ENCODE results near the gene PRIMA1.

Gene PRIMA1

DNA sequence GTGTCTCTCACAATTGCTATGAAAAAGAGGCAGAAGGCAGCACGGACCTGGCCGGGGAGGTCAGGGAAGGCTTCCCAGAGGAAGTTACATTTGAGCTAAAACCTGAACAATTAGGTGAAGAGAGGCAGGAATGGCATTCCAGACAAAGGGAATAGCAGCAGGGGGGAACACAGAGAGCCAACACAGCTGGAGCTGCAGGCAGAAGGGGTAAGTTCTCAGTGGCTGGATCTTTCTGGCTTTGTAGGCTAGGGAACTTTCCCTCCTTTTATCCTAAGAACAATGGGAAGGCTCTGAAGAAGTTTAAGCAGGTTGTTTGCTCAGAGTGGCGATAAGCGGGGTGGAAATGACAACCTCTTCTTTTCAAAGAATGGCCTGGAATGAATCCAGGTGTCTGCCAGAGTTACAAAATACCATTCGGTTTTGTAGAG, 100.0 kb downstream of the PRIMA1 start:
- in situ Hi-C loops (cut with MboI; ENCODE audit: low sequenced_read_pairs): no loop called here

DNA sequence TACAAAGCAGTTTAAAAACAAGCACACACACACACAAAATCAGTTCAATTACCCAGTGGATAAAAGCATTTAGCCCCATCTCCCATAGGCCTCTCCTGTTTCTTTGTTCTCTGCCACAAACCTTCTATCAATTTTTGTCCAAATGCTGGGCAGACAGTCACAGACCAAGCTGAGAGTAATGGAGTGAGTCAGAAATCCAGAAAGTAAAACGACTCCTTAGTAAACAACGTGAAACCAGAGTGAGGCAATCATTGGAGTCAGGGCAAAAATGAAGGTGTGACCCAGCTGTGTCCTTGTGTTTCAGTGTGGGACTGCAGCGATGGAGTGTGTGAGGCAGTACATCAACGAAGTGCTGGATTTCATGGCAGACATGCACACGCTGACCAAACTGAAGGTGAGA, 102.0 kb downstream of the PRIMA1 start:
- in situ Hi-C loops (cut with MboI; ENCODE audit: low sequenced_read_pairs): no loop called here

DNA sequence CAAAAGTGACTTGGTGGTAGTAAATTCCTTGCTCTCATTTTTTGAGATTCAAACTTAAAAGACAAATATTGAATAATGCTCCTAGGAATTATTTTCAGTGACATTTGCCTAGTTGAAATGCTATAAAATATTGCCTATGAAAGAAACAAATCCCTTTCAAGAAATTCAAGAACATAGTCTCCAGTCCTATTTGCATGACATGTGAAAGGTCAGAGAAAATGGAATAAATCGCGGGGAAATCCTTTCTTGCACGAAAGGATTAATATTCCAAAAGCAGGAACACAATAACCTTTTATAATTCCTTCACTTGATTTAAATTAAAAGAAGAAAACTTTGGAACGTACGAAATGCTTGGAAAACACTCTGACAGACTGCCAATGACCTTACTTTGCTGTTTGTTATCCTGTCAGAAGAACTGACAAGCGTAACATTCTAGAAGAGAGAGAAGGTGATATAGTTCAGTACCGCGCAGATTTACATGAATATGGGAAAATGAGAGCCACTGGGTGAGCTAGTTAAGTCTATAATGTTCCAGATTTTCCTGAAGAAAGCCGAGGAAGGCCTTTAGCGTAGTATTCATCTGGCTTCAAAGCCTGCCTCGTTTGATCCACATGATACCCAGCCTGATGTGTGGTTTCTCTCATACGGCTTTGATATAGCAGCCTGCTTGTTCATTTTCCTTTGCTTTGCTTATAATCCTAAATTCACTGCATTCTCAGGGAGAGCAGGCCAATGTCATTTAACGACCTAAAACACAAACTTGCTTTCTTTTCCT, 103.0 kb downstream of the PRIMA1 start:
- in situ Hi-C loops (cut with MboI; ENCODE audit: low sequenced_read_pairs): no loop called here

DNA sequence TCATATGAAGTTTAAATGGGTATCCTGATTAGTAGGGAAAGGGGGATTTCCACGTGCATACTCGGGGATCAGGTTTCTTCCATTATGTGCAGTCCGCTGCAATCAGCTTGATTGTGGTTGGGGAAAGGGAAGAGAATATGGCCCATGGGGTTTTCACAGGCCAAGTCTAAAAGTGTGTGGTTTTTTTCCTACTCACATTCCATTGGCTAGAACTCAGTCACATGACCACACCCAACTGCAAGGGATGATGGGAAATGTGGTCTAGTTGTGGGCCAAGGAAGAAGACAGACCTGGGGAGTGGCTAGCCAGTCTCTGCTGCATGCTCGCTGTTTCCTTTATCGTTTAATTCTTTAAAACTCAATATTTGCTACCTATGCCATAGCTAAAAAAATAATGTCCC, 105.1 kb downstream of the PRIMA1 start:
- in situ Hi-C loops (cut with MboI; ENCODE audit: low sequenced_read_pairs): no loop called here

DNA sequence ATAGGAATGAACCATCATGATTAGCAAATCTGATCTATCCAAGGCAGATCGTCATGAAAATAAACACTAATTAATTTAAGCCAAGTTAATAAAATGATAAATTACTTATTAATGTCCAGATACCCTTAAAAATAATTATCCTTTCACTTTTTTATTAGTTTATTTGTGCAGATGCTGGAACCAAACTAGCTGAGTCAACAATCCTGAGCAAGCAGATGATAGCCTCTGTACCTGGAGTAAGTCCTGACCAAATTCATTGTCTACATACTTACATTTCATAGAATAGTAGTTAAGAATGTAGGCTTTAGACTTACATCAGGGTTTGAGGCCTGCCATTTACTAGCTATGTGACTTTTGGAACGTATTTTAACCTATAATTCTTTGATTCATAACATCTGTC, 105.8 kb downstream of the PRIMA1 start:
- in situ Hi-C loops (cut with MboI; ENCODE audit: low sequenced_read_pairs): no loop called here

DNA sequence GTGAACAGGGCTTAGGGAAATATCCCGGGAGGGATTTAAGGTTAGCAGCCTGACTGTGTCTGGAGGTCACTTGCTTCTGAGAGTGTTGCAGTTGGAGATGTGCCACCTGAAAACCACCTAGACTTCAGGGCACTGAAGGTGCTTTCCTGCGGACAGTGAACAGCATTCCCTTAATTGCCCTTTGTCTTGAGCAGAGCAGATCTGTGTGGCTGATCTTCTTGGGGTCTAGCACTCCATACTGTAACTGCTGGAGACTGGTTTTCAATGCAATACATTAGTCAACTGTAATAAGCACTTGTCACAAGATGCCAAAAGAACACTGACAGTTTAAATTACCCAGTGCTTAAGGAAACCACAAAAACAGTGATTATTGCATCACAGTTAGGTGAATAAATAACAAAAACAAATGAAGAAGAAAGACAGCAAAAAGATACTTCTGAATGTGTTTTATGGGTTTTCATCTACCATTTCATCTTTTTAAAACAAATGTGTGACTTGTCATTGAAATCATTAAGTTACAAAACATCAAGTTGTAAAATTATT, 111.8 kb downstream of the PRIMA1 start:
- in situ Hi-C loops (cut with MboI; ENCODE audit: low sequenced_read_pairs): no loop called here

DNA sequence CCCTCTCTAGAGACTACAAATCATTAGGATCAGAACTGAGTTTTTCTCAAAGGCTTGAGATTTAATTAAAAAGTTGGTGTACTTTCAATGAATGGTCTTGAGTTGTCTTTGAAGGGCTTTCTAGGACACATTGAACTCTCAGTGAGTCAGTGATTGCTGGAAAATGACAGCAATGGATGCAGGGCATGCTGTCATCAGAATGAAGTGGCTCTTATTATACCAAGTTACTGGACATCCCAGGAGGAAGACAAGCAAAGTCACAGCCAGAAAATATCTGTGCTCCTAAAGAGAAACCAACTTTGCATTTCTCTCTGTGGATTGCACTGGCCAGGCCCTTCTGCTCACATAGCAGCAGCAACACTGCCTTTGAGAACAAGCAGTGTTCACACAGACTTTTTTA, 112.6 kb downstream of the PRIMA1 start:
- in situ Hi-C loops (cut with MboI; ENCODE audit: low sequenced_read_pairs): no loop called here

DNA sequence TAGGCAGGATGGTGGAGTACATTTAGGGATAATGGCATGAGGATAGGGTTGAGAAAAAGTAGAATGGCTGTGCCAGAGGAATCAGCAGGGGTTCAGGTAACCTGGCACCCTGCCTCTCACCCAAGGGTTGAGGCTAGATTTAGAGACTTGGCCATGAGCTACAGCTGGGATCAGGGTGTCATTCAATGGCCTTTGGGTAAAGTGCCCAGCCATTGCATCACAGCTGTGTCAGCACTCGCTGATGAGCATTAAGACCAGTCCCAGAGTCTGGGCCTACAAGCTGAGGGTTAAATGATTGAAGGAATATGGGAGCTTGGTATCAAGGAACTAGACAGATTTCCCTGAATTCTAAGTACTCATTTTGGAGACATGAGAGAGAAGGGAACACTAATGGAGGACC, 113.9 kb downstream of the PRIMA1 start:
- in situ Hi-C loops (cut with MboI; ENCODE audit: low sequenced_read_pairs): no loop called here

DNA sequence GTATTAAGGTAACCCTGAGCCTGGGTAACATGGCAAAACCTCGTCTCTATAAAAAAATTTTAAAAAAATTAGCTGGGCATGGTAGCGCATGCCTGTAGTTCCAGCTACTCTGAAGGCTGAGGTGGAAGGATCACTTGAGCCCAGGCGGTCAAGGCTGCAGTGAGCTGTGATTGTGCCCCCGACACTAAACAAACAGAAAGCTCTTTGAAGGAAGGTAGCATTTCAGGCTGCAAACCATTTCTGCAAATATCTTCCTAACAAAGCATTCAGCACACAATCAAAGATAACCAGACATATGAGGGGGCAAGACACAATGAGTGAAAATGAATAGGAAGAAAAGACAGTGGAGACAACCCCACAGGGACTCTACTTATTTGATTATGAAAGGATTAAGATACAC, 118.7 kb downstream of the PRIMA1 start:
- in situ Hi-C loops (cut with MboI; ENCODE audit: low sequenced_read_pairs): no loop called here
